ENCODE results near the gene LATS1.

The LATS1 gene

DNA sequence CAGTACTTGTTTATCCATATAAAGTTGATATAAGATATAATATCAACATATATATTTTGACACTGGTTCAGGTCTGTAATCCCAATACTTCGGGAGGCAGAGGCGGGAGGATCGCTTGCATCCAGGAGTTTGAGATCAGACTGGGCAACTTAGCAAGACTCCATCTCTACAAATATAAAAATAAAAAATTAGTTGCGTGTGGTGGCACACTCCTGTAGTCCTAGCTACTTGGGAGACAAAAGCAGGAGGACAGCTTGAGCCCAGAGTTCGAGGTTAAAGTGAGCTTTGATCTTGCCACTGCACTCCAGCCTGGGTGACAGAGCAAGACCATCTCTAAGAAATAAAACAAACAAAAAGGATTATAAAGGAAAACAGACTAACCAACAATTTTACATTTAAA is 60.5 kb downstream of the LATS1 start:
- no peak for DNase-seq

DNA sequence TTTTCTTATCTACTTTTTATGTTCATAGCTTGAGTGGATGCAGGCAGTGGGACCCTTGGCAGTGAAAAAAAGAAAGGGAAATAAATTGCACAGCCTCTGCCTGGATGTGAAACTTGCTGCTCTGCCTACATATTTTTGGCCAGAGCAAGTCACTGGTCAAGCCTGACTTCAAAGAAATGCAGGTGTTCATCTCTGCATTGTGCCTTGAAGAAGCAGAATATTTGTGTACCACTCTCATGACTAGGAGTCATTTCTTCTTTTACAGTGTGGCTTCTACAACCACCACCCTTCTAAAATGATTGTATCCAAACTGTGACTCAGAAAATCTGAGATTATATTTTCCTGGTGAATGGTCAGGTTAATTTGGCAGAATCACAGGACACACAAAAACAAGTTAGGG is 66.8 kb downstream of the LATS1 start:
- no peak for DNase-seq

DNA sequence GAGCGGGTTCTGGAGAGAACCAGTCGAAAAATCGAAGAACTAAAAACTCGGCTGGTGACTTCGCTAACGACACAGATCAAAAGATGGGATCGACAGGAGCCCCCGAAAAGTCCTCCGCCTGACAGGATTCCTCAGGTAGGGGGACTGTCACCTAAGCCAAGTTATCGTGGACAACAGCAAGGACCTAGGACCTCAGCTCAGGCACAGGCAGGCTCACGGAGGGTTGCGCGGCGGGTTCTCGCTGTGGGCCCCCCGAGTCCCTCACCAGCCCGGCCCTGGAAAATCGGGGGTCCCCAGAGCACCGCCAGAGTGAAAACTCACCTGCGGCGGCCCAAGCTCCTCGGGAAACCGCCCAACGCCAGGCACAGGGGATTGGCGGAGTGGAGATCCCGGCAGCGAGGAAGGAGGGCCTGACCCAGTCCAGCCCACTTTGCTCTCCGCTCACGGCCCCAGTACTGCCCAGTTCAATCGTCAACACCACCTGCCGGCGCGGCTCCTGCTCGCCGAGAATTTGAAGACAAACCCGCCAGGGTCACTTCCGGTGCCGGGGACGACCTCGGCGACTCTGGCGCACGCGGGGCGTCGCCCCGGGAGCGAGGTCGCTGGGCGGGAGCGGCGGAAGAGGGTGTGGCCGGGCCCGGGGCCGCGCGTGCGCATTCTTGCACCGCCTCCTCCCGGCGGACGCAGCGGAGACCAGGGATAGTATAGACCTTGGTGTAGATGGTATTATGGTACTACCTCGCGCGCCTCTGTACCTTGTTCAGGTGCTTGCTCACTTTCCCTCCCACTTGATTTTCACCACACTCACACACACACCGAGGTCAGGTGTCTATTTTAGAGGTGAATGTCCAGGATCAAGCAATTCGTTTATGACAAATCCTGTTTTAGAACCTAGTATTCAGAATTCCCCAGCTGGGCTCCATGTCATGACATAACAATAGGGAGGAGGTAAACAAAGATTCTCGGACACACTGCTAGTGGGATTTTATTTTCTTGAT is 69.5 kb downstream of the LATS1 start, which contains the start of gene KATNA1:
KATNA1 (minus strand) TSS at position 567 of the 998 bp plus-strand sequence. CDS start 10,167 bp downstream, outside the sequence.
- DNase-seq: peak; percentile 88 to 92

DNA sequence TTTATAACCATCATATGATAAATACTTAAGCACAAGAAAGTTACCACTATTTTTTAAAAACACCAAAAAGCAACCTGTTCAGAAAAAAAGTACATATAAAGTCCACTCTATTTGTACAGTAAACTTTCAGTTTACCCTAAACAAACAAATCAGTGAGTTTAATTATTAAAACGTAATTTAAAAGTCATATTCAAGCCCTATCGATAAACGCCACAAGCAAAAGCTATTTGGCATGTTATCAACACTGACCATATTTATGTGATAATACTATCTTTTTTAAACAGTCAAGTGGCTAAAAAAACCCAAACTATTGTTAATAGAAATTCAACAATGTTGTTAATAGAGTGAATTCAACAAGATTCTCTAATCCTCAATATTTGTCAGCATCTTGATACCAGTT is 71.3 kb downstream of the LATS1 start:
- DNase-seq: no peak

DNA sequence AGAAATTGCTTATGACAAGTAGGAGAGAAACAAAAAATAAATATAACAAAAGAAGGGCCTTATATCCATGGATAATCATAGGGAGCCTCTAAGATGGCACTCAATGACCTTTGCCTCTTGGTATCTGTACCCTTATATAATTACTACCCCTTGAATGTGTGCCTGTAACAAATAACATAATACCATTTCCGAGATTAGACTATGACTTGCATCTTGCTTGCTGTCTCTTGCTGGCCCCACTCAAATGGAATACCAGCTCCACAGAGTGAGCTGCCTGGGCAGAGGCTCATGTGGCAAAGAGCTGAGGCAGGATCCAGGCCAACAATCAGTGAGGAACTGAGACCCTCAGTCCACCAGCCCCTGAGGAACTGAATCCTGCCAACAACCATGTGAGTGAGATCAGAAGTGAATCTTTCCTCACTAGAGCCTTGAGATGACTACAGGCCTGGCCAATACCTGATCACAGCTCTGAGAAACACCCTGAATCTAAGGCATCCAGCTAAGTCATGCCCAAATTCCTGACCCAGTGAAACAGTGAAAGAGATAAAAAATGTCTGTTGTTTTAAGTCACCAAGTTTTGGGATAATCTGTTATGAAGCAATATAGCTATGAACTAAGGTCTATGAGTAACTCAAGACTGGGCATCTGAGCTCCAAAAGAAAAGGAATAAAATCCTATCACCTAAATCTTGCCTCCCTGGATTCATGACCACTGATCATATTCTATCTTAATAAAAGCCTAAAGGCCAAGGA is 74.9 kb downstream of the LATS1 start:
- DNase-seq: no peak

DNA sequence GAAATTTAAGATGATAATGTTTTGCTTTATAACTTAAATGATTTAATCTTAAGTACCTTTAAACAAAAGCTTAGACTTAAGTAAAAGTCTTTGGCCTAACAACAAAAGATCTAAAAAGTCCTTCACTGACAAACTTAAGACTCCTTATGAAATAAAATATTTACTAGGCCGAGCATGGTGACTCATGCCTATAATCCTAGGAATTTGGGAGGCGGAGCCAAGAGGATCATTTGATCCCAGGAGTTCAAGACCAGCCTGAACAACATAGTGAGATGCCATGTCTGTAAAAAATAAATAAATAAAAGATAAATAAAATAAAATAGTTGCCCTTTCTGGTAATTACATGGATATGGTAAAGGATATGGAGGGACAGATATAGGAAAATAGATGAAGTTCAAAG is 81.8 kb downstream of the LATS1 start:
- no peak for DNase-seq

DNA sequence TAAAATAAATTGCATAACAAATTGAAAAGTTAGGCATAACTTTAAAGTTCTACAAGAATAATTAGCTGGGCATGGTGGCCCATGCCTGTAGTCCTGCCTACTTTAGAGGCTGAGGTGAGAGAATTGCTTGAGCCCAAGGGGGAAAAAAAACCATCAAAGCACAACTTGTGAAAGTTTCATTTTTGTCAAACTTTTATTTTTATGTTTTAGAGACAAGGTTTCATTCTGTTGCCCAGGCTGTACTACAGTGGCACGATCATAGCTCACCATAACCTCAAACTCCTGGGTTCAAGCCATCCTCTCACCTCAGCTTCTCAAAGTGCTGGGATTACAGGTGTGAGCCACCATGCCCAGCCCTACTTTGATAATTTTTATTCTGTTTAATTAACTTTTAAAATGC is 83.6 kb downstream of the LATS1 start:
- no peak for DNase-seq

DNA sequence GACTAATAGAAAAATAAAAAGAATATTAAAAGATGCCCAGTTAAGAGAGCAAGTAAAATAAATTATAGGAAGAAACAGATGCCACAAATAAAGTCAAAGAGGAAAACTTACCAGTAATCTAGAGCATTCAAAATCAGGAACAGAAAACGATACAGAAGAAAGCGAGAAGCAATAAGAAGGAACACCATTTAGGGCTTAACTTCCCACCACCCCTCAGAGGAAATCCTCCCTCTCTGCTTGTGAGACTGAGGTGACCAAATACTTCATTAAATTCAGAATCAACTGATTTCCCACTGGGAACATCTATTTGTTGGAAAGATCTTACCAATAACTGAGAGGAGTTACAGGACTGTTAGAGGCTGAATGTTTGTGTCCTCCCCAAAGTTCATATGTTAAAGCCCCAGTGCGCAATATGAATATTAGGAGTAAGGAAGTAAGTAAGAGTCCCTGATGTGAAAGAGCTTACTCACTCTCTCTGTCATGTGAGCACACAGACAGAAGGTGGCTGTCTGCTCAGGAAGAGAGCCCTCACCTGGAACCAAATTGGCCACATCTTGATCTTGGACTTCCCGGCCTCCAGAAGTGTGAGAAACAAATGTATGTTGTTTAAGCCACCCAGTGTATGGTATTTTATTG is 88.9 kb downstream of the LATS1 start:
- peak; percentile 50 to 52 for DNase-seq

DNA sequence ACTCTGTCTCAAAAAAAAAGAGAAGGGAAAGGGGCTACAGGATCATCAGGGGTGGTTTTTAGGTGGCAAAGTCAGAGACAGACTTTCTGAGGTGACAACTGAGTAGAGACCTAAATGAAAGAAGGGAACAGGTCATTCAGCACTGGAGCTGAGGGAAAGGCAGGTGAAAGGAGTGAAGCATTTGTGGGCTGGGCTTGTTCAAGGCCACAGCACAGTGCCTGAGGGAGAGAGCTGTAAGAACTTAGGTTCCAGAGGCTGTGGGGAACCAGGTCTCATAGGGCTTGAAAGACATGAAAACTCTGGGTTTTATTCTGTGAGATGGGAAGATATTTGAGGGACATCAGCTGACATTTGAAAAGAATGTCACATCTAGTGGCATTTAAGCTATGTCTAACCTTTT is 90.2 kb downstream of the LATS1 start:
- no peak for DNase-seq

DNA sequence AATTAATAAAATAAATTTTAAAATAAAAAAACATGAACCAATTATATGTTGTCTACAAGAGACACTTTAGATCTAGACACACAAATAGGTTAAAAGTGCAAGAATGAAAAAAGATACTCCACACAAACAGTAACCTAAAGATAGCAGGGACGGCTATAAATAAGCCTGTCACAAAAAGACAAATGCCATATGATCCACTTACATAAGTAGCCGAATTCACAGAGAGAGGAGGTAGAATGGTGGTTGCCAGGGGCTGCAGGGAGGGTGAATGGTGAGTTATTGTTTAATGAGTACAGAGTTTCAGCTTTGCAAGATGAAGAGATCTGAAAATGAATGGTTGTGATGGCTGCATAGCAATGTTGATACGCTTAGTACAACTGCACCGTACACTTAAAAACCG is 102.1 kb downstream of the LATS1 start:
- no peak for DNase-seq

DNA sequence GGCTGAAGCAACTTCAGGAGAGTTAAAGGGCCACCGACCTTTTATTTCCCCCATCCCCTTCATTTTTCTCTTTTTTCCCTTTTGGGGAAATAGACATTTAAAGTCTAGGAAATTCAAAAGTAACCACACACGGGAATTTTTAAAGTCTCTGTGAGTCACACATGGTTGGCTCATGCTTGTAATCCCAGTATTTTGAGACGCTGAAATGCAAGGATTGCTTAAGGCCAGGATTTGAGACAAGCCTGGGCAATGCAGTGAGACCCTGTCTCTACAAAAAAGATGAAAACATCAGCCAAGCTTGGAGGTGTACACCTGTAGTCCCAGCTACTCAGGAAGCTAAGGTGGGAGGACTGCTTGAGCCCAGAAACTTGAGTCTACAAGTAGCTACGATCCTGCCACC is 103.6 kb downstream of the LATS1 start:
- DNase-seq: no peak

DNA sequence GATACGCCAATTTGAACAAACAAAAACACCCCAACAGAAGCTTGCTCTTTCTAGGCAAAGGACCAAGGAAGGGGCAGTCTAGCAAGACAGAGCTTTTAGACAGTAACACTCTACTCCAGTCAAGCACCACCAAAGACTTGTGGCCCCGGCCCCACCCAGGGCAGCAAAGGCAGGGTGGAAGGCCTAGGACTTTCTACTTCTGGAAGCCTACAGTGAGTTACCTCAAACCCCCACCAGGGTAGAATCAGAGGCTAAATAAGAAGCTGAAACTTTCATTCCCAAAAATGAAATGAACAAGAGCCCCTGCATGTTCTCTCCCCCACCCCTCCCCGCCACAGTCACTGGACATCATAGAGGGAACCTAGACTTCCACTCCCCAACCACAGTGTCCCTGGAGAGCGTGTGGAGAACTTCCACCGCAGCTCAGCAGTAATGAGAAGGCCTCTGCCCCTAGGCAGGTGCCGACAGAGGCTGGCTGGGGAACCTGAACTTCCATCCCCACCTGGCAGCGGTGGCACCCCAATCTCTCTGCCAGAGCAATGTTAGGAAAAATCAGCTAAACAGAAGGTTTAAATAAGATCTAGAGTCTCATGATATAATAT is 109.4 kb downstream of the LATS1 start:
- no peak for DNase-seq
